ENCODE results near the gene NFYB.

GRCh38 chr12:104177336-104177662, 39.3 kb upstream of the NFYB start:
- TF ChIP-seq TAF1 (IDR thresholded peaks at IDR 0.05; ENCODE audit: borderline replicate concordance, insufficient read depth, low read length): no peak
- TF ChIP-seq SIN3A (IDR thresholded peaks at IDR 0.05; ENCODE audit: borderline replicate concordance, insufficient read depth, low read length): no peak
- TF ChIP-seq, protein P1, sequence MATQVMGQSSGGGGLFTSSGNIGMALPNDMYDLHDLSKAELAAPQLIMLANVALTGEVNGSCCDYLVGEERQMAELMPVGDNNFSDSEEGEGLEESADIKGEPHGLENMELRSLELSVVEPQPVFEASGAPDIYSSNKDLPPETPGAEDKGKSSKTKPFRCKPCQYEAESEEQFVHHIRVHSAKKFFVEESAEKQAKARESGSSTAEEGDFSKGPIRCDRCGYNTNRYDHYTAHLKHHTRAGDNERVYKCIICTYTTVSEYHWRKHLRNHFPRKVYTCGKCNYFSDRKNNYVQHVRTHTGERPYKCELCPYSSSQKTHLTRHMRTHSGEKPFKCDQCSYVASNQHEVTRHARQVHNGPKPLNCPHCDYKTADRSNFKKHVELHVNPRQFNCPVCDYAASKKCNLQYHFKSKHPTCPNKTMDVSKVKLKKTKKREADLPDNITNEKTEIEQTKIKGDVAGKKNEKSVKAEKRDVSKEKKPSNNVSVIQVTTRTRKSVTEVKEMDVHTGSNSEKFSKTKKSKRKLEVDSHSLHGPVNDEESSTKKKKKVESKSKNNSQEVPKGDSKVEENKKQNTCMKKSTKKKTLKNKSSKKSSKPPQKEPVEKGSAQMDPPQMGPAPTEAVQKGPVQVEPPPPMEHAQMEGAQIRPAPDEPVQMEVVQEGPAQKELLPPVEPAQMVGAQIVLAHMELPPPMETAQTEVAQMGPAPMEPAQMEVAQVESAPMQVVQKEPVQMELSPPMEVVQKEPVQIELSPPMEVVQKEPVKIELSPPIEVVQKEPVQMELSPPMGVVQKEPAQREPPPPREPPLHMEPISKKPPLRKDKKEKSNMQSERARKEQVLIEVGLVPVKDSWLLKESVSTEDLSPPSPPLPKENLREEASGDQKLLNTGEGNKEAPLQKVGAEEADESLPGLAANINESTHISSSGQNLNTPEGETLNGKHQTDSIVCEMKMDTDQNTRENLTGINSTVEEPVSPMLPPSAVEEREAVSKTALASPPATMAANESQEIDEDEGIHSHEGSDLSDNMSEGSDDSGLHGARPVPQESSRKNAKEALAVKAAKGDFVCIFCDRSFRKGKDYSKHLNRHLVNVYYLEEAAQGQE (IDR thresholded peaks at IDR 0.05; ENCODE audit: insufficient read depth in 1 of 2, low read depth in 2 of 2, low read length in 2 of 2): no peak
- no peak for TF ChIP-seq POLR2AphosphoS5 (IDR thresholded peaks at IDR 0.05; ENCODE audit: low read depth, low read length)
- TF ChIP-seq FOXP2 (optimal IDR thresholded peaks at IDR 0.05; ENCODE audit: borderline replicate concordance, extremely low read depth, extremely low read length, insufficient read depth): no peak

Measured in PFSK-1 (cell line).